Common myeloid progenitor, CD34-positive (primary cell): ENCODE measurements around the gene POU3F2.
A peak's percentile ranks its signal among the peaks of the same experiment; 100 is the strongest.

Experiments used
- CTCF ChIA-PET: fragments of 350-600 bp; sonication (Branson Sonifier 250); formaldehyde crosslinking; loops from one replicate; lab custom pipeline; 2021; ENCODE audit warnings: antibody characterized with exemption; lab: Charles Lee
- POLR2A ChIA-PET: fragments of 350-600 bp; sonication (Branson Sonifier 250); formaldehyde crosslinking; loops from one replicate; lab custom pipeline; 2021; ENCODE audit warnings: antibody characterized with exemption; lab: Charles Lee
- DNase-seq, 3 donors: peaks; one replicate each; pipeline versions ENCODE4 v3.0.0 to v3.0.0-alpha.2; 2013
- H3K27ac ChIP-seq, 2 experiments: 1 replicate in 1 of 2; 2 replicates in 1 of 2; pipeline ENCODE4 v1.7.0; 2013; ENCODE audit warnings: inconsistent platforms in 2 of 2, low read length in 2 of 2, mild to moderate bottlenecking in 2 of 2, low read depth in 1 of 2, moderate library complexity in 1 of 2; ENCODE audit not compliant: severe bottlenecking in 2 of 2, insufficient read depth in 1 of 2, poor library complexity in 1 of 2
- H3K27me3 ChIP-seq, 5 experiments: replicated peaks in 2 of 5; 1 replicate in 3 of 5; 2 replicates in 2 of 5; pipeline versions ENCODE4 v1.6.1 to v1.7.0; 2013; ENCODE audit warnings: low read length in 4 of 5, mild to moderate bottlenecking in 2 of 5, moderate library complexity in 2 of 5, inconsistent platforms in 1 of 5; ENCODE audit not compliant: insufficient read depth in 5 of 5, control insufficient read depth in 4 of 5
- H3K36me3 ChIP-seq, 4 experiments: 1 replicate in 2 of 4; 2 replicates in 2 of 4; pipeline versions ENCODE4 v1.6.1 to v1.7.0; 2013; ENCODE audit warnings: low read length in 3 of 4, control low read depth in 1 of 4, mild to moderate bottlenecking in 1 of 4; ENCODE audit not compliant: control insufficient read depth in 4 of 4, insufficient read depth in 4 of 4
- H3K4me1 ChIP-seq, 4 experiments: 1 replicate in 3 of 4; 2 replicates in 1 of 4; pipeline versions ENCODE4 v1.6.1 to v1.7.1; 2013; ENCODE audit warnings: low read length in 3 of 4, mild to moderate bottlenecking in 3 of 4, control low read depth in 1 of 4, inconsistent platforms in 1 of 4, moderate library complexity in 1 of 4; ENCODE audit not compliant: control insufficient read depth in 4 of 4, insufficient read depth in 4 of 4; ENCODE audit errors: control extremely low read depth in 1 of 4
- H3K4me3 ChIP-seq, 7 experiments: 1 replicate in 4 of 7; 2 replicates in 3 of 7; pipeline versions ENCODE4 v1.5.1 to v1.7.0; 2013; ENCODE audit warnings: mild to moderate bottlenecking in 7 of 7, low read length in 6 of 7, moderate library complexity in 6 of 7, inconsistent platforms in 2 of 7, low read depth in 2 of 7, control low read depth in 1 of 7; ENCODE audit not compliant: insufficient read depth in 4 of 7, control insufficient read depth in 1 of 7; ENCODE audit errors: extremely low read depth in 1 of 7
- H3K9me3 ChIP-seq, 5 experiments: 1 replicate in 4 of 5; 2 replicates in 1 of 5; pipeline versions ENCODE4 v1.6.1 to v1.7.1; 2013; ENCODE audit warnings: low read length in 4 of 5, mild to moderate bottlenecking in 2 of 5, inconsistent platforms in 1 of 5, low read depth in 1 of 5, moderate library complexity in 1 of 5; ENCODE audit not compliant: control insufficient read depth in 4 of 5, insufficient read depth in 2 of 5; ENCODE audit errors: control extremely low read depth in 1 of 5
- WGBS: methylation state at CpG from one replicate; pipeline ENCODE4 v1.1.5; 2013; ENCODE audit not compliant: insufficient coverage; 5-methylcytosine and 5-hydroxymethylcytosine counted together

The POU3F2 gene

DNA sequence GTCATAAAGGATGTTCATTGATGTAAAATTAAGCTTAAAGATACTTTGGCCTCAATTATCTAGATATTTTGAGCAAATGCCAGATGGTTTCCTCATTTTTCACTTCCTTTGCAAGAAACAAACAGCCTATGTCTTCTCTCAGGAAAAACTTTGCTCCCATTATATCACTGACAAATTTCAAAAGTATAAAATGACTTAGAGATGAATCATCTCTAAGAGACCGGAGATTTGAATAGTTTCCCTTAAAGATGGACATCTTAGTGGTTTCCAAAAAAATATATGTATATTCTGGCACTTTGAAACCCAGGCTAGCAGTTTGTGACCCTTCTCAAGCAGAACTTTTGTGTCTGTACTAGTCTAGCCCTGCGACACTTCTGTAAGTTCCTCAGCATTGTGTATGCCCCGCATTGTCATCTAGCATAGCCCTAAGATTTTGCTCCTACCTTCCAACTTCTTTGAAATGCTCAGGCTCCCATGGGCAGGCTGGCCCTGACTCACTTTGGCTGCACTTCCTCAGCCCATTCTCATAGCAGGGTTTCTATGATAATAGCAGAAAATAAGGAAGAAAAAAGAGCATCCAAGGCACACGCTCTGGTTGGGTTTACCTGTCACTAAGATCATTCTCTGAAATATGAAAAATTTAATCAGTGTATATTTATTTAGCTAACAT lies 25.7 kb upstream of the POU3F2 start:
- no peak for DNase-seq
- Histone ChIP-seq H3K27me3 (peaks cover 7 to 29% (median 11%) of the 10 kb centered on the region in 5 experiments), H3K4me3 (no peak overlapping the region), H3K9me3 (peaks cover 0 to 2% (median 0%) of the 10 kb centered on the region in 5 experiments), H3K36me3 (no peaks in the 10 kb centered on the region), H3K27ac (no peak overlapping the region), H3K4me1 (no peaks in the 10 kb centered on the region)
- WGBS = 100% methylated on average over 3 of the region's 4 CpGs
- ChIA-PET POLR2A (no interaction called here), CTCF (no interaction called here)

DNA sequence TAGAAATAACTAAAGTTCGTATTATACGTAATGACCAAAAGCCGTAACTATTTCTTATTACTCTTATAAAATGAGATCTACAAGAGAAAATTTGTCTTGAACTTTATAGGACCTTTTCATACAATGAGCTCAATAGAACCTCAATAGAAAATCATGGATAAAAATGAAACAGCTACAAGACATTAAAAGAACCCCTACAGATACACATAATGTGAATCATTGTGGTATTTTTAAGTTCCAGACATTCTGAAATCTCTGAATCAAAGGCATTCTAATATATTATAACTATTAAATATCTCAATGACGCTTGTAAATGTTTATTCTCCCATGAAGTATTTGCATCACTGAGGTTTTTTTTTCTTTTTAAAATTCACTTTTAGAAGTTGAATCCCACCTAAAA lies 22.2 kb upstream of the POU3F2 start:
- DNase-seq = no peak
- ChIA-PET POLR2A (interaction anchor here (0.5 kb wide), 1 partner anchor 138 kb away, joined by 3 read pairs; no protein-coding TSS in a partner anchor), CTCF (interaction anchor here (1.7 kb wide), 1 partner anchor 9 kb away, joined by 5 read pairs; no protein-coding TSS in a partner anchor)
- no peaks in the 10 kb centered on the region for H3K36me3 ChIP-seq
- H3K4me1 ChIP-seq = no peaks in the 10 kb centered on the region
- no peak overlapping the region for H3K4me3 ChIP-seq
- H3K27me3 ChIP-seq = peaks cover 10 to 30% (median 16%) of the 10 kb centered on the region in 5 experiments
- H3K27ac ChIP-seq = no peak overlapping the region
- peaks cover 0 to 11% (median 2%) of the 10 kb centered on the region in 5 experiments for H3K9me3 ChIP-seq
- 100% methylated on average over 1 of the region's 4 CpGs for WGBS

DNA sequence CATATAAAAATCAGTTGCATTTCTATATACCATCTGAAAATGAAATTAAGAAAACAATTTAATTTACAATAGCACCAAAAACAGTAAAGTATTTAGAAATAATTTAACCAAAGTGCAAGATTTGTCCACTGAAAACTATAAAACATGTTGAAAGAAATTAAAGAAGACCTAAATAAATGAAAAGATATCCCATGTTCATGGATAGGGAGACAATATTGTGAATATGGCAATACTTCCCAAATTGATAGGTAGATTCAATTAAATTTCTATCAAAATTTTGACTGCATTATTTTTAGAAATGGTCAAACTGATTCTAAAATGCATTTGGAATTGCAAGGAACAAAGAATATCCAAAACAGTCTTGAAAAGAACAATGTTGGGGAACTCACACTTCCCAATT lies 17.6 kb upstream of the POU3F2 start:
- CTCF ChIA-PET = no interaction called here
- POLR2A ChIA-PET = no interaction called here
- no peak overlapping the region for H3K27ac ChIP-seq

DNA sequence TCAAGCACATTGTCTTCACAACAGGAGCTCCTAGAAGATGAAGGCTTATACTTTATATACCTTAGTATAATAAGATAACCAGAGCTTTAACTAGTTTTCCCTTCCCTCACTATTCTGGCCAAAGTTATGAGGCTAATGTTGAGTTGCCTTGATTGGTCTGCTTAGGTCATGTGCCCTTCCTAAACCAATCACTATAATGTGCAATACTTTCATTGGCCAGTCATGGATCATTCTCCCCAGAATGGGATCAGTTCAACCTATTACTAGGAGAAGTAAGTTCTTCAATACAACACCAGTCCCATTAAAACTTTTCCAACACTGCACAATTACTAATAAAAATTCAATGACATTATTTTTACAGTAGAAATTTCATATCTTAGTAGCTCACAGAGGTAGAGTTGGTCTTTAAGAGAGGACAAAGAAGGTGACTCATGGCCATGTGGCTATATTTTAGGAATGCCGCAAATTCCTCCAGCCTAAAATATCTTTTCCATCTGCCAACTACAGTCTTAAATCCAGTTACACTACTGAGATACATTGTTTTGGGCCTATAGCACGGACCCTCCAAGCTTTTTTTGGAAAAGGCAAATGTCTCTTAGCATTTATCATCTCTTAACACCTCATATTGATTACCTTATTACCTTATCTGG lies 12.5 kb upstream of the POU3F2 start:
- Histone ChIP-seq H3K9me3 (peaks cover 0 to 7% (median 4%) of the 10 kb centered on the region in 5 experiments), H3K4me3 (no peak overlapping the region), H3K36me3 (no peaks in the 10 kb centered on the region), H3K4me1 (peaks cover 0 to 9% (median 2%) of the 10 kb centered on the region in 4 experiments), H3K27me3 (peaks cover 29 to 85% (median 47%) of the 10 kb centered on the region in 5 experiments), H3K27ac (no peak overlapping the region)
- ChIA-PET CTCF (interaction anchor here (0.8 to 1.9 kb wide), 2 partner anchors 10 to 426 kb away, joined by 3 to 5 read pairs; no protein-coding TSS in a partner anchor), POLR2A (no interaction called here)
- WGBS = 100% methylated on average over 1 of the region's 2 CpGs
- no peak for DNase-seq

More for the DNA sequence above, 17.6 kb upstream of the POU3F2 start:
- no peak for DNase-seq
- Histone ChIP-seq H3K4me3 (no peak overlapping the region), H3K27me3 (peaks cover 0 to 50% (median 19%) of the 10 kb centered on the region in 5 experiments), H3K36me3 (no peaks in the 10 kb centered on the region), H3K9me3 (peaks cover 0 to 11% (median 4%) of the 10 kb centered on the region in 5 experiments), H3K4me1 (no peaks in the 10 kb centered on the region)

DNA sequence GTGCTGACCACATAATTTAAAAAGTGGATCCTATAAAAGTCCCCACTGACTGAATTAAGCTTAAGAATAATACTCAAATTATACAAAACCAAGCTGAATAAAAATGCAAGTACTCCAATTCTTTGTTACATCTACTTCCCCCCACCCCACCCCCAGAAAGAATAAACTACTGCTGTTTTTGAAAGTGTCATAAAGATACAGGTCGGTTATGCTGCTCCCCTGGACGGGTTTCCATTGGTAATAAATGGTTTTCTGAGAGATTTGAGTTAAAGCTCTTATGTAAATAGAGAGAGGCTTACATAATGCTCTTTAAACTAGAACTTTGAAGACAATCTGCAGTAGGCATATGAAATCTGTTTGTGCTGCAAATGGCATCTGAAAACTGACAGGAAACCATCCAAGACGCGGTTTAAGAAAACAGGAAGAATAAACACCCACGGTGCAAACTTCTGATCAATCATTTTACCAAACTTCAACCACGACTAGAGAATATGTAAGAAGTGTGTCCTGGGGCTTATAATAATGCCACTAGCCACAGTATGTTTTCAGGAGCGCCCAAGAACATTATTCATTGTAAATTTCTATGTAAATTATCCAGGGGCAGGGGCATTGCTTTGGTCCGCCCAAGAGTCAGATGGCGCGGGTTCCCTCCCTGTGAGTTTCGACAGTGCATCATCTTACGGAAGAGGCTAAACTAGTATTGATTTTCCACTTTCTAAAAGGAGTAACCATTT lies 10.8 kb upstream of the POU3F2 start:
- Histone ChIP-seq H3K27me3 (peaks cover 35 to 97% (median 49%) of the 10 kb centered on the region in 5 experiments), H3K9me3 (peaks cover 0 to 4% (median 0%) of the 10 kb centered on the region in 5 experiments)

GRCh38 chr6:98824162-98824901 lies 10.0 kb upstream of the POU3F2 start:
- H3K4me1 ChIP-seq = peaks cover 0 to 10% (median 2%) of the 10 kb centered on the region in 4 experiments
- peaks cover 0 to 4% (median 0%) of the 10 kb centered on the region in 5 experiments for H3K9me3 ChIP-seq
- H3K36me3 ChIP-seq = no peaks in the 10 kb centered on the region
- peaks cover 35 to 96% (median 50%) of the 10 kb centered on the region in 5 experiments for H3K27me3 ChIP-seq
- ChIA-PET CTCF (interaction anchor here (1.7 kb wide), 1 partner anchor 9 kb away, joined by 5 read pairs; no protein-coding TSS in a partner anchor), POLR2A (no interaction called here)
- H3K4me3 ChIP-seq = peak overlapping the region in 1 of 7 experiments; percentile 7
- WGBS = 2% methylated on average over 24 of the region's 44 CpGs
- DNase-seq = peak in 2 of 3 donors; percentile 1 to 15
- no peak overlapping the region for H3K27ac ChIP-seq

More for the DNA sequence above, 10.8 kb upstream of the POU3F2 start:
- peak in 2 of 3 donors; percentile 23 to 25 for DNase-seq
- ChIA-PET POLR2A (no interaction called here), CTCF (interaction anchor here (1.7 kb wide), 1 partner anchor 9 kb away, joined by 5 read pairs; no protein-coding TSS in a partner anchor)
- Histone ChIP-seq H3K36me3 (no peaks in the 10 kb centered on the region), H3K27ac (no peak overlapping the region), H3K4me1 (peaks cover 0 to 10% (median 2%) of the 10 kb centered on the region in 4 experiments), H3K4me3 (no peak overlapping the region)
- 7% methylated on average over 4 of the region's 12 CpGs for WGBS
